WI38 (cell line): ENCODE results near the gene CACNA2D3.

ENCODE experiments used
- H3K4me3 ChIP-seq: 2 replicates; pipeline ENCODE4 v1.5.1; 2011; ENCODE audit warnings: low read depth, mild to moderate bottlenecking, control low read depth, low read length
- CTCF ChIP-seq: IDR thresholded peaks from 2 replicates; pipeline ENCODE4 v1.5.1; 2012; ENCODE audit warnings: low read depth, mild to moderate bottlenecking, control low read depth, low read length

Gene CACNA2D3

DNA sequence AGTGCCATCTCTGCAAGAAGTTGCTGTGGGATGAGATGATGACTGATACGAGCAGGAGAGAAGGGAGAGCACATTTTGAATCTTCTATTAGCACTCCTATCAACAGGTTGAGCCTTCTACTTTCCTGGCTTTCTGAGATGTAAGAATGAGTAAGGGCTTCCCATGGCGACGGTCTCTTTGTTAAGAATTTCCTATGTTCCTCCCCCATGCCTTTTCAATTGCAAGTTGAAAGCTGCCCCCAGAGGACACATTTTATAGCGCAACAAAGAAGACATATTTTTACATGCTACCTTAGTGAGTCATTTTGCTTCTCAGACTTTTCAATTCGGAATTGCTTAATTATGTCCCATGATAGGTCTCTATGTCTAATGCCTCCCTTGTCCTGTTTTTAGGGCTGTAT lies 876.8 kb downstream of the CACNA2D3 start:
- H3K4me3 ChIP-seq: no peak overlapping the region
- peak; percentile 22; the same call in 1 of the 2 replicates for TF ChIP-seq CTCF

- TF ChIP-seq CTCF: no peak
Observed at GRCh38 chr3:54999811-55000210, 877.5 kb downstream of the CACNA2D3 start.

DNA sequence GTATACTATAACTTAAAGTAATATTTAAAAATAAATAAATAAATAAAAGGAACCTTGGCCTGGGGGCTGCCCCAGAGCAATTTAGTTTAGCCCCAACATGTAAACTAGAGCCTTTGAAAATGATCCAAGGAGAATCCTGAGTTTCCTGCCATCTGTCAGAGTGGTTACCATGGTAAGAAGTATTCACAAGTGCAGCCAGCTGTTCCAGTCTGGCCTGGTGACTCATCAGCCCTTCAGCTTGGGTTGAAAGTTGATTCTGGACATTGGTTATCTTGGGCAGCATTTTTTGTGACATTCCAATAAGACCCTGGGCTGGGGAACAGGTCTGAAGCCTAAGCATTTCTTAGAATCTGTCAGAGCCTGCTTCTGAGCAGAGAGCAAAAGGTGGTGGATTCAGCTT lies 878.2 kb downstream of the CACNA2D3 start:
- no peak overlapping the region for H3K4me3 ChIP-seq
- no peak for TF ChIP-seq CTCF

More at GRCh38 chr3:54999811-55000210, 877.5 kb downstream of the CACNA2D3 start:
- no peak overlapping the region for H3K4me3 ChIP-seq

- H3K4me3 ChIP-seq: no peak overlapping the region
- no peak for TF ChIP-seq CTCF
Observed at GRCh38 chr3:55000953-55001352, 878.6 kb downstream of the CACNA2D3 start.

DNA sequence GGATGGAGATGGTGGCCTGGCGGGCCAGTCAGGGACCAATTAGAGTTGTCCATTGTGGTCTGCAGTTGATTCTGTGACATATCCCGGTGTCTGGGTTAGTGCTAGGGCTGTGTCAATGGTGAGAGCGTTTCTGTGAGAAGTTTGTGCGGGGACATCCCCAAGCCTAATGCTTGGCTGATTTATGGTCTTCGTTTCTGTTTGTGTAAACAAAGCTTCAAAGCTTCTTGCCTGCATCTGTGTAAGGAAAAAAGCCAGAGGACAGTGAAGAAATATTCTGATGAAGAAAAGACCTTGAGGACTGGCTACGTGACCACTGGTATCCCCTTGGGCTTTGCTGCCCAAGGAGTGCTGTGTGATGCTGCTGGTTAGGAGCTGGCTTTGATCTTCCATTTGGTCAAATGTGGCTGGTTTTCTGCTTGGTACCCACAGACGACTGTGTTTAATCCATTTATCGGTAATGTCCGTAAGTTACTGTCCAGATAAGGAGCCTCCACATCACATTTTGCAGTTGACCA lies 880.1 kb downstream of the CACNA2D3 start:
- no peak for TF ChIP-seq CTCF
- no peak overlapping the region for H3K4me3 ChIP-seq

DNA sequence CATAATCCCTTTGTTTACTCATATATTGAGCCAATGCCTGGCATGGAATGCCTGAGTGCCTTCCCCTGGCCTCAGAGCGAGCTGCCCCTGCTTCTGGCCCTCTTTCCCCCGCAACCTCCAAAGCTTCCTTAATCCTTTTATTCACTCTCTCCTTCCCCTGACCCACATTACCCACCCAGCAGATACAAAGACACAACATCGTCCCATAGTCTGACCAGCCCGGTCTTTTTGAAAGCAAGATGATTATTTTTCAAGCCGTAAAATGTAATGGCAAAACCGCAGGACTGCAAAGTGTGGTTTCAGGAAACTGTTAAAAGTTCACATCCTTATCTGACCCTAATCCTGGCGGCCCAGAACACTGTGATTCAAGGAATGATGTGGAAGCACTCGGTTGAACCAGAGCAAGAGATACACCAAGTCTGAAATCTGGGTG lies 883.9 kb downstream of the CACNA2D3 start:
- TF ChIP-seq CTCF: no peak
- no peak overlapping the region for H3K4me3 ChIP-seq

DNA sequence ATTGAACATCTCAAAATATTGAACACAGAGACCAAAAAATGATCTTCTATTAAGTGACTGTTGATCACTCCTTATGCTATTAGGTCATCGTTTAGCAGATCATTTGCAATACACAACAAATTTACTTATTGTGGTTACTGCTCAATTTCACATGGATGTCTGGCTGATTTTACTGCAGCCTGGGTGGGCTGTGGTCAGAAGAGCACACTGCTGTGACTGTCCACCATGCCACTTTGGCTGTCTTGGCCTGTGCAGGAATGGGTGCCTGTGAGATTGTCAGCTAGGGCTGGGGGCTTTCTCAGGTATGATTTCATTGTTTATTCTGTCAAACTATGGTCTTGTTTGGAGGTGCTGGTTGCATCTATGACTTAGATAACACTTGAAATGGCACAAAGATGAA lies 885.6 kb downstream of the CACNA2D3 start:
- H3K4me3 ChIP-seq: no peak overlapping the region
- TF ChIP-seq CTCF: no peak
